Left renal pelvis (tissue), 4 donors: ENCODE measurements around the gene DUSP14. TPM values are rescaled to one million over a fixed set of nuclear protein-coding genes. Genes with fewer than 3 reads are reported as not detected.

Experiments used
- DNase-seq, 4 donors: peaks; one replicate each; pipeline ENCODE4 v3.0.0-alpha.2; 2013; ENCODE audit warnings: low read depth in 4 of 4, low spot score in 3 of 4
- polyA plus RNA-seq, 4 donors: library from polyadenylated mRNA; unstranded; fragments of 120-200 nt; gene quantifications; one replicate each; pipeline ENCODE4 v1.2.1, GENCODE V29; 2013; ENCODE audit not compliant: insufficient read length in 4 of 4

Gene DUSP14
- polyA plus RNA-seq, 4 donors: 13.1 to 17.1 (median 13.4) TPM

DNA sequence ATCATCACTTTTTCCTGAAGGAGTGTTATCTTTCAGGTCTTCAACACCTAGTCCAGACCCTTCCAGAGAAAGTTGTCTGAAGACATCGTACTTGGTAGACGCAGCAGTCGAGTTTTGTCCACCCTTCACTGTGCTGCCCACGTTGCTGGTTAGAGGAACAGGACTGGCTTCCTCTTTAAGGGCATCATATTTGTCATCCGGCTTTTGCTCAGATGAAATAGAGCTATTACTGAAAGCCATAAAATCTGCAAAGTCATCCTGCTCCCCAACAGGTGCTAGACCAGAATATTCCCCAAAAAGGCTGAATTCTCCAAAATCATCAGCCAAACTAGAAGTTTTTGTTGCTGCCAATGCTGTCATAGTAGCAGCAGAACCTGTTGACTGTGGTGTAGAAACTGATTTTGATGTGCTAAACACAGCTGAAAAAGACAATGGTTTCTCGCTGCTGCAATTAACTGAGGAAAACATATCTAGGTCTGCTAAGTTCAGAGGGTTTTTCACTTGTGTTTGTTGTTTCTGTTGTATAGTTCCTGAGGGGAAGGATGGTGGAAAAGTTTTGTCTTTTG is 63.8 kb downstream of the DUSP14 start:
- no peak for DNase-seq

DNA sequence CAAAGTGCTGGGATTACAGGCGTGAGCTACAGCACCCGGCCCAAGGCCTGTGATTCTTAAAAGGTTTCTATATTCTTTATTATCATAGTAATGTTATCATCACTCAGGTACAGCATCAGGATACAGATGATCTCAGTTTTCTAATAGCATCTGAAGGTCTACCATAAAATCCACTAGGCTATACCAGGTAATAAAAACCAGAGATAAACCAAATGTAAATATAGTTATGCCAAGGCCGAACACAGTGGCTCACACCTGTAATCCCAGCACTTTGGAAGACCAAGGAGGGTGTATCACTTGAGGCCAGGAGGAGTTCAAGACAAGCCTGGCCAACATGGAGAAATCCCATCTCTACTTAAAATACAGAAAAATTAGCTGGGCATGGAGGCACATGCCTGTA is 65.7 kb downstream of the DUSP14 start:
- no peak for DNase-seq

DNA sequence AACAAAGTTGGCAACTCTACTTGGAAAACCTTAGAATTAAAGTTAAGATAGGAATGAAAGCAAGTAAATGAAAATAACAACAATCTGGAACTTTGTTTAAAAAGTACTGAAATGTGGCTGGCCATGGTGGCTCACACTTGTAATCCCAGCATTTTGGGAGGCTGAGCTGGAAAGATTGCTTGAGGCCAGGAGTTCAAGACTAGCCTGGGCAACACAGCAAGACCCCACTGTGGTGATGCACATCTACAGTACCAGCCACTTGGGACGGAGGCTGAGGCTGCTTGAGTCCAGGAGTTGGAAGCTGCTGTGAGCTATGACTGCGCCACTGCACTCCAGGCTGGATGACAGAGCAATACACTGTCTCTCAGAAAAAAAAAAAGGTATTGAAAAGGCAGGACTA is 67.8 kb downstream of the DUSP14 start:
- DNase-seq: no peak

GRCh38 chr17:37558299-37558698 is 68.6 kb downstream of the DUSP14 start:
- DNase-seq: no peak

GRCh38 chr17:37562016-37562745 is 72.5 kb downstream of the DUSP14 start:
- DNase-seq: no peak

Other genes with a start within 250 kb of the DUSP14 start
- under 1 TPM in 2 of 4 donors, not detected in 2; 0.12 to 0.40 TPM for gene C17orf78, start 113.9 kb upstream of the DUSP14 start, polyA plus RNA-seq
- gene ACACA, start 83.1 kb upstream of the DUSP14 start, polyA plus RNA-seq: 10 to 100 TPM; 37.4 to 46.2 (median 42.6) TPM
- 10 to 100 TPM; 16.6 to 28.8 (median 21.6) TPM for gene TADA2A, start 83.0 kb upstream of the DUSP14 start, polyA plus RNA-seq
- 10 to 100 TPM; 32.6 to 47.8 (median 43.6) TPM for gene SYNRG, start 119.5 kb downstream of the DUSP14 start, polyA plus RNA-seq
- gene DDX52, start 153.6 kb downstream of the DUSP14 start, polyA plus RNA-seq: 10 to 100 TPM; 31.0 to 44.8 (median 42.6) TPM